GM19328 (cell line): ENCODE data around the gene SAMHD1.
"Not testable (repeated sequence)": the region's sequence is repeated elsewhere in the genome, so short reads cannot be mapped to it uniquely, and the experiment has no call there.

Source experiments
- ATAC-seq: cut with Tn5 transposase; IDR thresholded peaks from one replicate; pipeline ENCODE4 v1.9.1; 2021; ENCODE audit warnings: mild to moderate bottlenecking, moderate library complexity; ENCODE audit not compliant: unreplicated experiment

The SAMHD1 gene

DNA sequence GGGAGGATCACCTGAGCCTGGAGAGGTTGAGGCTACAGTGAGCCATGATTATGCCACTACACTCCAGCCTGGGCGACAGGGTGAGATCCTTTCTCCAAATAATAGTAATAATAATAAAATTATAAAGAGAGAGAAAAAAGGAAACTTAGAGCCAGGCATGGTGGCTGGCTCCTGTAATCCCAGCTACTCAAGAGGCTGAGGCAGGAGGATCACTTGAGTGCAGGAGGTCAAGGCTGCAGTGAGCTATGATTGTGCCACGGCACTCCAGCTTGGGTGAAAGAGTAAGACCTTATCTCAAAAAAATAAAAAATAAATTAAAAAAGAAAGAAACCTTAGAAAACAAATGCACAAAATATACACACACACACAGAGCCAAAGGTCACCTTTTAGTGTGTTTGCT, 5.2 kb upstream of the SAMHD1 start:
- ATAC-seq, result no peak

DNA sequence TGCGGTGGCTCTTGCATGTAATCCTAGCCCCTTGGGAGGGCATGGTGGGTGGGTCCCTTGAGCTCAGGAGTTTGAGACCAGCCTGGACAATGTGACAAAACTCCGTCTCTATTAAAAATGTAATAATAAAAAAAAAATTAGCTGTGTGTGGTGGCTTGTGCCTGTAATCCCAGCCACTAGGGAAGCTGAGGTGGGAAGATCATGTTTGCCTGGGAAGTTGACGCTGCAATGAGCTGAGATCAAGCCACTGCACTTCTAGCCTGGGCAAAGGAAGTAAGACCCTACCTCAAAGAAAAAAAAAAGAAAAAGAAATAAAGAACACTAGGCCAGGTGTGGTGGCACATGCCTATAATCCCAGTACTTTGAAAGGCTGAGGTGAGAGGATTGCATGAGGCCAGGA, 4.5 kb upstream of the SAMHD1 start:
- ATAC-seq, result no peak

DNA sequence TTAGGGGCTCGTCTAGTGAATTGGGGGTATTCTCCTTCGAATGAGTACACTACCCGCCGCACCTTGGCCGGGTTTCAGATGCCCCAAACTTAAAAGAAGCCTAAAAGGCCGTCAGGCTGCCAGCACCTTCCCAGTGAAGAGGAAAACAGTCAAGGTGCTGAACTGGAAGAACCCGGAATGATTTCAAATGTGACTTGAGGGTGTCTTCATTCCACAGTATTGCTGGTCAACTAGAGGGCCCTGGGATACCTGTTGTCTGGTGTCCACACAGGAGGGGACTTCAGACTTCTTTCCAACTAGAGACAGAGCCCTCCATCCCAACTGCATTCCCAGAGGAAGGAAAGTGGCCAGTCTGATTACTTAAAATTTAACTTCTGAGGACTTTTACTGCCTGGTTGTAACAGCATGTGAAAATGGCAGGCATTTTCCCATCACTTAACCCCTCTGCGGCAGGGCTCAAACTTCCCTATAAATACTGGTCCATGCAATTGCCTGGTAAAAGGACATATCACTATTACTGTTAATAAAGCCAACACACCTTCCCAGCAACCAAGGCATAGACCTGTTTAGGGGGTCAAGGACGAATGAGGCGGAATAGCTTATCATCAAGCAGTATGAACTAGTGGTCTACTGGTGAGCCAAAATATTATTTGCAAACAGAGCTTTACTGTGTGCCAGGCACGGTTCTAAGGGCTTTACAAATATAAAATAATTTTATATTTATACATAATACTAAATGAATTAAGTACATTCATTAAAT, 651 bp upstream of the SAMHD1 start:
- ATAC-seq, result no peak

DNA sequence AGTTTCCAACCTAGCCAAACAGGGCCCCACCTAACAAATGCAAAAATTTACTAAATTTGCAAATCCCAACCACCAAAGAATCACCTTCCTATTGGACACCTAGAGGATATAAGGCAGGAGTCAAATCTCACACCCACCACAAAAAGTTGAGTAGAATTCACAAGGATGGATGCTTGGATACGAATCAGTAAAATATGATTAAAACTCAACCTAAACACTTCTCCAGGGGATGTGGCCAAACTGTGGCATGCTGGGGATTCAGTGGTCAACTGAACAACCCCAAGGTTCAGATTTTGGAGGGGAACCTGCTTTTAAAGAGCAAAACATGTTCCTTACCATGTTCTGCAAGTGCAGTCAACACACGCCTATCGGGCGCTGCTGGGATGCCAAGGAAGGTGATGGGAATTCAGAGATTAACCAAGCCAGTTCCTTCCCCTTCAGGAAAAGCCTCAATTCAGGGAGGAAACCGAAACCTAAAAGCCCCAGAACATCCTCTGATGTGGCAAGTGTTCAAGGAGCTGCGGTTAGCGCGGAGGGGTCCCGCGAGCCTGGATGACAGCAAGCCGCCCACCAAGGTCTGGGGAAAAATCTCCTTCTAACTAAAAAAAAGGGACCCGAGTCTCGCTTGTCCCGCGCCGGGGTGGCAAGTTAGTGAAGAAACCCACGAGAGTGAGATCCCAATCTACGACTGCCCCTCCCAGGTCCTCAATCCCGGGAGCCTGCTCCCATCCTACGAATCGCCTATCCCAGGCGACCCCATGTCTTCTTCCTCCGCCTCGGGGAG, 902 bp downstream of the SAMHD1 start:
- ATAC-seq, result no peak

- no peak for ATAC-seq
Observed at GRCh38 chr20:36941401-36941835, 10.1 kb downstream of the SAMHD1 start.

DNA sequence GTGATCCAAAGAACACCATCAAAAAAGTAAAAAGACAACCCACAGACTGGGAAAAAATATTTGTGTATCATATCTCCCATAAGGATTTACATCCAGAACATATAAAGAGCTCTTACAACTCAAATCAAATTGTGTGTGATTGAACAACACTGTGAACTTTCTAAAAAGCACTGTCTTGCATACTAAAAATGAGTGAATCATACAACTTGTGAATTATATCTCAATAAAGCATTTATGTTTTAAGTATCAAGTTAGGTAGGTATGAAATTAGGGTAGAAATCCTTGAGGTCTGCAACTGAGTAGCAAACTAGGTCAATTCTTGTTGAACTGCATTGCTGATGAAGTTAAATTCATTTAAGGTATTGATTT, 14.1 kb downstream of the SAMHD1 start:
- no peak for ATAC-seq

- ATAC-seq, result not testable (repeated sequence)
Observed at GRCh38 chr20:36936761-36937401, 14.6 kb downstream of the SAMHD1 start.

- ATAC-seq, result no peak
Observed at GRCh38 chr20:36936341-36936740, 15.2 kb downstream of the SAMHD1 start.

DNA sequence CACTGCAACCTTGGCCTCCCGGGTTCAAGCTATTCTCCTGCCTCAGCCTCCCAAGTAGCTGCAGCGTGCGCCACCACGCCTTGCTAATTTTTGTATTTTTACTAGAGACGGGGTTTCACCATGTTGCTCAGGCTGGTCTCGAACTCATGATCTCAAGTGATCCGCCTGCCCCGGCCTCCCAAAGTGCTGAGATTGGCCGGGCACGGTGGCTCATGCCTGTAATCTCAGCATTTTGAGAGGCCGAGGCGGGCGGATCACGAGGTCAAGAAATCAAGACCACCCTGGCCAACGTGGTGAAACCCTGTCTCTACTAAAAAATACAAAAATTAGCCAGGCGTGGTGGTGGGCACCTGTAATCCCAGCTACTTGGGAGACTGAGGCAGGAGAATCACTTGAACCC, 17.9 kb downstream of the SAMHD1 start:
- ATAC-seq, result not testable (repeated sequence)

- no peak for ATAC-seq
Observed at GRCh38 chr20:36932476-36933426, 18.8 kb downstream of the SAMHD1 start.

GRCh38 chr20:36932067-36932466, 19.4 kb downstream of the SAMHD1 start:
- ATAC-seq, result not testable (repeated sequence)

DNA sequence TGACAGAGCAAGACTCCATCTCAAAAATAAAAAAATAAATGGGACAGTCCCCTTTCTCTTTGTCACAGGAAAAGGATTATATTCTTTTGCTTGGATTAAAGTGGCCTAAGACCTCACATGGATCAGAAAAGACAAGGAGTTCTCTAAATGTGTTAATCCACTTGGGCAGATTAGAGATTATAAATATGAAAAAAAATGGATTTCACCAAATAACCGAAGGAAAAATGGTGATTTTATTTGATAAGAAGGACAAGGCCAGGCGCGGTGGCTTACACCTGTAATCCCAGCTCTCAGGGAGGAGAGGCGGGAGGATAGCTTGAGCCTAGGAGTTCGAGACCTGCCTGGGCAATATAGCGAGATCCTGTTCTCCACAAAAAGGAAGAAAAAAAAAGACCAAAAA, 21.8 kb downstream of the SAMHD1 start:
- no peak for ATAC-seq

GRCh38 chr20:36929290-36929689, 22.2 kb downstream of the SAMHD1 start:
- ATAC-seq, result no peak

DNA sequence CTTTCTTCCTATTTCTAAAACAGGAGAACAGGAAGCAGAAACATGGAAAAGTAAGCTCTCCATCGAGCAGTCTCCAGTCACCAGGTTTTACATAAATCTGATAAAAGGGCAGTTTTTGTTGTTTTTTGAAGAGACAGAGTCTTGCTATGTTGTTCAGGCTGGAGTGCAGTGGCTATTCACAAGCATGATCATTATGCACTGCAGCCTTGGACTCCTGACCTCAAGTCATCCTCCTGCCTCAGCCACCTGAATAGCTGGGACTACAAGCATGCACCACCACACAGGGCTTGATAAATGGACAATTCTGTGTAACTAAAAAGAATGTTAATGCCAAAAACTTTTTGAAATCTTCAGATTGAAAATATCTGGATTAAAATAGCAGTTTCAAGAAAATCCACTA, 23.8 kb downstream of the SAMHD1 start:
- no peak for ATAC-seq

- no peak for ATAC-seq
Observed at GRCh38 chr20:36926653-36927200, 24.8 kb downstream of the SAMHD1 start.

DNA sequence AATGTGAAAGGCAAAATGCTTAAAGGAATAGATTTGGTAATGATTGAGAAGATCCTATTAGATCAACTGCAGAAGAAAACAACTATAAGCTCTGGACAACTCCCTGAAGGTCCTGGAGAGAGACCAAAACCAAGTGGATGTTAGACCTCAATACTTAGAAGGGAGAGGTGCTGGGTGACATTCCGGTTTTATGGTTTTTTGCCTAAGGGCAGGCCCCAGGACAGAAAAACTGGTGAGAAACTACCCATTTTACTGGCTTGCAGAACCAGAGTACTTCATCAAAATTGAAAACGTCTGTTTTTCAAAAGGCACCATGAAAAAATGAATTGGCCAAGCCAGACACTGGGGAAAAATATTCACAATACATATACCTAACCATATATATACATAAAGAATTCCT, 26.3 kb downstream of the SAMHD1 start:
- no peak for ATAC-seq

GRCh38 chr20:36924167-36925045, 27.1 kb downstream of the SAMHD1 start:
- no peak for ATAC-seq

DNA sequence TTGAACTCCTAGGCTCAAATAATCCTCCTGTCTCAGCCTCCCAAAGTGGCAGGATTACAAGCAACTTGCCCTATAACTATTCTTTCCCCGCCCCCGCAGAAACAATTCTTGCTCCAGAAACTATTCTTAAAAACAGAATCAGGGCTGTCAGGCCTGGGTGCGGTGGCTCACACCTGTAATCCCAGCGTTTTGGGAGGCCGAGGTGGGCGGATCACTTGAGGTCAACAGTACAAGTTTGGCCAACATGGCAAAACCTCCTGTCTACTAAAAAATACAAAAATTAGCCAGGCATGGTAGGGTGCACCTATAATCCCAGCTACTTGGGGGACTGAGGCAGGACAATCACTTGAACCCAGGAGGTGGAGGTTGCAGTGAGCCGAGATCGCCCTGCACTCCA, 31.2 kb downstream of the SAMHD1 start:
- ATAC-seq, result no peak

DNA sequence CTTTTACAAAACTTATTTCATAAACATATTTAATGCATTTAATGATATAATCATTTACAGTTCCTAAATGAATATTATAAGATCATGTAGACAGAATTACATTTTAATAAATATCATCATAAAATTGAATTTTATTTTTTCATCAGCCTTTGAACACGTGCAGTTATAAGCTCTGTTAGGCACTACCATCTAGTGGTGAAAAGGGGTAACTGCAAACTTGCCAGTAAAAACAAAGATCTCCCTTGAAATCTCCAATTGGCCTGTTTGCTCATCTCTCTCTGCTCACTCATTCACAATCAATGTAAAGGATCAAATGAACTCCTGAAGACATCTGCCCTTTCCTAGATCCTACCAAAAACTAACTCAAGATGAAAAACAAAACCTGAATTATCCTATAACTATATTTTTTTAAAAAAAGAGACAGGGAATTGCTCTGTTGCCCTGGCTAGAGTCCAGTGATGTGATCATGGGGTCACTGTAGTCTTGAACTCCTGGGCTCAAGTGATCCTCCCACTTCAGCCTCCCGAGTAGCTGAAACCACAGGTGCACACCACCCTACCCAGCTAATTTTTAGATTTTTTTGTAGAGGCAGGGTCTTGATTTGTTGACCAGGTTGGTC, 31.7 kb downstream of the SAMHD1 start:
- no peak for ATAC-seq
